Measurements from ENCODE around the gene BCL2.

DNA sequence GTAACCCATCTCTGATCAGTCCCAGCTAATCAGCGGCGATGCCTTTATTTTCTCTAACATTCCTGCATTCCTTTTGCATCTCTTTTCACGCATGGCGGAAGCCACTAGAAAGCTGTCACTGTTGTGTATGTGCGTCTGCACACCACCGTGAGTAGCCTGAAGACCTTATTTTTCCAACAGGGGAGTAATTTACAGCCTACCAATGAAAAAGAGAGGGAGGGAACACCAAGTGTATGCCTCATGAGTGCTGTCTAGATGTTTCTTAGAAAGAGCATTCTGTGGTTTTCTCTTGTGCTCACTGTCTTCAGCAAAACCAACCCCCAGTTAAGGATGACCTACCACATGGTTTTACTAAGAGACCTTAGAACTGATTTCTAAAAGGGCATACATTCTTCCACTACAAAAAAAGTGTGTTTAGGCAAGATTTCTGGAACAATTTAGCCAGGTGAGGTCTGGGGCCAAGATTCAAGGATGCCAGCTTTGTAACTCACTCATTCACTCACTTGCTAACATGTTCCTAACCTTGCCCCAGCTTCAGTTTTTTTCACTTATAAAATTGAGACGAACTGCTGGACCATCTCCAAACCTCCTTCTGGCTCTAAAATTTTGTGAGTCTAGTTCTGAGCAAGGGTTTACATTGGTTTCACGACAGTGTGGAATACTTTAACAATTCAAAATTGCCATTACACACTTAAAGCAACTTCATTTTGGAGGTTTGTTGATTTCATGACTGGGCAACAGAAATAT, 51.4 kb downstream of the BCL2 start:
- no peak for TF ChIP-seq EZH2 (IDR thresholded peaks at IDR 0.05)
- no peak for TF ChIP-seq POLR2AphosphoS5 (IDR thresholded peaks at IDR 0.05; ENCODE audit: borderline replicate concordance, low read depth, low read length)
- TF ChIP-seq FOXP2 (optimal IDR thresholded peaks at IDR 0.05; ENCODE audit: control extremely low read depth, extremely low read length, insufficient read depth), result no peak

Data from SK-N-MC (cell line).